ENCODE measurements around the gene GMCL2. TPM values are rescaled to one million over a fixed set of nuclear protein-coding genes. Genes with fewer than 3 reads are reported as not detected.

GMCL2 gene
- total and polyA plus RNA-seq, 7 donors = 0.01 TPM; not detected in 6

DNA sequence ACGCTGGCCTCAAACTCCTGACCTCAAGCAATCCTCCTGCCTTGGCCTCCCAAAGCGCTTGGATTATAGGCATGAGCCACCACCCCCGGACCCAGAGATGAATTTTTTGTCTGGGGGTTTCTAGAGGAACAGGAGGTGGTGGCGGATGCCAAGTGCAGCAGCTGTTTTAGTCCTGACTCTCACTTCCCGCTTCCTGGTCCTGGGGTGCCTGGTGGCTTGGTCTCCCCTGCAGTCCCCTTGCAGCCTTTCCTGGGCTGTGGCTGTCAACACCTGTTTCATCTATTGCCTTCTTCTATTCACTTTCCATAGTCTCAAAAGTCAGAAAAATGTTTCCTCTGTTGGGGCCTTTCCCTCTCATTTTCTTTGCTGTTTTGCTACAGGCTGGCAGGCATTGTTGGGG, 27.0 kb downstream of the GMCL2 start:
- H3K36me3 ChIP-seq = no peaks in the 10 kb centered on the region
- peaks cover 0 to 22% (median 8%) of the 10 kb centered on the region in 3 donors for H3K27me3 ChIP-seq
- TF ChIP-seq POLR2AphosphoS5 (IDR thresholded peaks at IDR 0.05) (no peak), EP300 (IDR thresholded peaks at IDR 0.05) (no peak), POLR2A (IDR thresholded peaks at IDR 0.05) (no peak)
- TF ChIP-seq, protein P1, sequence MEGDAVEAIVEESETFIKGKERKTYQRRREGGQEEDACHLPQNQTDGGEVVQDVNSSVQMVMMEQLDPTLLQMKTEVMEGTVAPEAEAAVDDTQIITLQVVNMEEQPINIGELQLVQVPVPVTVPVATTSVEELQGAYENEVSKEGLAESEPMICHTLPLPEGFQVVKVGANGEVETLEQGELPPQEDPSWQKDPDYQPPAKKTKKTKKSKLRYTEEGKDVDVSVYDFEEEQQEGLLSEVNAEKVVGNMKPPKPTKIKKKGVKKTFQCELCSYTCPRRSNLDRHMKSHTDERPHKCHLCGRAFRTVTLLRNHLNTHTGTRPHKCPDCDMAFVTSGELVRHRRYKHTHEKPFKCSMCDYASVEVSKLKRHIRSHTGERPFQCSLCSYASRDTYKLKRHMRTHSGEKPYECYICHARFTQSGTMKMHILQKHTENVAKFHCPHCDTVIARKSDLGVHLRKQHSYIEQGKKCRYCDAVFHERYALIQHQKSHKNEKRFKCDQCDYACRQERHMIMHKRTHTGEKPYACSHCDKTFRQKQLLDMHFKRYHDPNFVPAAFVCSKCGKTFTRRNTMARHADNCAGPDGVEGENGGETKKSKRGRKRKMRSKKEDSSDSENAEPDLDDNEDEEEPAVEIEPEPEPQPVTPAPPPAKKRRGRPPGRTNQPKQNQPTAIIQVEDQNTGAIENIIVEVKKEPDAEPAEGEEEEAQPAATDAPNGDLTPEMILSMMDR (IDR thresholded peaks at IDR 0.05) = no peak
- WGBS, 2 donors = 86 to 87% methylated on average over 5 of the region's 5 CpGs
- no peak overlapping the region for H3K27ac ChIP-seq
- peaks cover 0 to 9% (median 9%) of the 10 kb centered on the region in 4 donors for H3K4me1 ChIP-seq
- intact Hi-C loops (cut with DNase I) = loop anchor here (5.0 kb wide), 1 partner anchor 38 kb away; no protein-coding TSS in a partner anchor
- no peaks in the 10 kb centered on the region for H3K9me3 ChIP-seq
- DNase-seq = no peak
- no peak overlapping the region for H3K4me3 ChIP-seq

DNA sequence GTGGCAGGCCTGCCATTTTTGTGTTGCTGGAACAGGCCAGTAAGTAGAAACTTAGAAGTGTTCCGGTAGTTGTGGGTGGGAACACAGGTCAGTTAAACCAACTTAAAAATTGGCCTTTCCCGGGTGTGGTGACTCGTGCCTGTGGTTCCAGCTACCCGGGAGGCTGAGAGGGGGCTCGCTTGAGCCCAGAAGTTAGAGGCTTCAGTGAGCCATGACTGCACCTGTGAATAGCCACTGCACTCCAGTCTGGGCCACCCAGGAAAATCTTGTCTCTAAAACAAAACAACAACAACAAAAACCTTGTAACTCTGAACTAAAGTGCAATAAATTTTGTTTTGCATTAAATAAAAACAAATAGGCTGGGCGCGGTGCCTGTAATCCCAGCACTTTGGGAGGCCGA, 32.1 kb downstream of the GMCL2 start:
- intact Hi-C loops (cut with DNase I) = no loop called here
- H3K27me3 ChIP-seq = no peaks in the 10 kb centered on the region
- WGBS, 2 donors = 74 to 81% methylated on average over 8 of the region's 8 CpGs
- DNase-seq = no peak
- H3K27ac ChIP-seq = no peak overlapping the region
- no peak overlapping the region for H3K4me3 ChIP-seq
- TF ChIP-seq, protein P1 (IDR thresholded peaks at IDR 0.05) = no peak
- TF ChIP-seq EP300 (IDR thresholded peaks at IDR 0.05) = no peak
- TF ChIP-seq POLR2AphosphoS5 (IDR thresholded peaks at IDR 0.05) = no peak
- no peak for TF ChIP-seq POLR2A (IDR thresholded peaks at IDR 0.05)
- H3K4me1 ChIP-seq = peaks cover 0 to 28% (median 18%) of the 10 kb centered on the region in 4 donors
- H3K9me3 ChIP-seq = no peaks in the 10 kb centered on the region
- peaks cover 0 to 16% (median 4%) of the 10 kb centered on the region in 4 donors for H3K36me3 ChIP-seq

DNA sequence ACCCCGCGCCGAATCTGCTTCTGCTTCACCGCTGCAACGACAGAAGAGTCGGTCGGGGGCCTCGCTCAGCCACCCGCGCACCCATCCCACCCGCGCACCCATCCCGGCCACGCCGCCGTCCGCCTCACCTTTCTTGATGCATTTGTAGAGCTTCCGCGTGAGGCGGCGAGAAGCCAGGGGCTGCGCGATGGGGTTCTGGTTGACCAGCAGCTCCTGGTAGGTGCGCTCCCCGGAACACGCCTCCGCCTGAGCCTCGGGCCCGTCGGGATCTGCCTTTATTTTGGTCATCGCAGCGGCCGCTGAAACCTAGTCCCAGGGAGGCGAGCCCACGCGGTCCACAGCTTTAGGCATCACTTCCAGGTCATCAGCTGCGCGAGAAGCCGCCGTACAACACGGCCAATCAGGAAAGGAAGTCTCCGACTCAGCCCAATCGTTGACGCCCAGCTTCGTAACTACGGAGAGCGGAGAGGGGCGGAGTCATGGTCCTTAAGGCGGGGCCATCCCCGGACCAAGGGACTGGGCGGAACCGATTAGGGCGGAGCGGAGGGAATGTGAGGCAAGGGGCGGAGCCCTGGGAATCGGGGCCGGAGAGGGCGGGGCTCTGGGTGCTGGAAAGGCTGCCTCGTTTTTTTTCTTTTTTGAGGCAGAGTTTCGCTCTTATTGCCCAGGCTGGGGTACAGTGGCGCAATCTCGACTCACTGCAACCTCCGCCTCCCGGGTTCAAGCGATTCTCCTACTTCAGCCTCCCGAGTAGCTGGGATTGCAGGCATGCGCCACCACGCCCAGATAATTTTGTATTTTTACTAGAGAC, 33.4 kb downstream of the GMCL2 start, which contains the start of gene NHP2:
TSS of gene NHP2 (minus strand) at position 356 of the 811 bp plus-strand sequence. CDS start at position 288, 68 bp downstream.
- H3K27ac ChIP-seq = peak within 1 kb of the TSS; percentile 70 to 82 (median 80)
- H3K36me3 ChIP-seq = peaks cover 4 to 29% (median 12%) of the 10 kb centered on the region in 4 donors
- peak; percentile 99 for DNase-seq
- intact Hi-C loops (cut with DNase I) = loop anchor here (2.0 to 5.0 kb wide), 2 partner anchors 23 to 54 kb away; partner anchors contain the start of gene RMND5B
- H3K9me3 ChIP-seq = no peaks in the 10 kb centered on the region
- no peaks in the 10 kb centered on the region for H3K27me3 ChIP-seq
- peak; percentile 69 to 92 (median 82) for TF ChIP-seq POLR2AphosphoS5 (IDR thresholded peaks at IDR 0.05)
- TF ChIP-seq EP300 (IDR thresholded peaks at IDR 0.05) = peak in 1 of 4 donors; percentile 81
- TF ChIP-seq, protein P1 (IDR thresholded peaks at IDR 0.05) = no peak
- TF ChIP-seq POLR2A (IDR thresholded peaks at IDR 0.05) = peak in 1 of 2 donors; percentile 16
- WGBS, 2 donors = 1 to 3% methylated on average over 68 of the region's 68 CpGs
- peak within 1 kb of the TSS; percentile 56 to 88 (median 72) for H3K4me3 ChIP-seq
- peaks cover 0 to 28% (median 18%) of the 10 kb centered on the region in 4 donors for H3K4me1 ChIP-seq

DNA sequence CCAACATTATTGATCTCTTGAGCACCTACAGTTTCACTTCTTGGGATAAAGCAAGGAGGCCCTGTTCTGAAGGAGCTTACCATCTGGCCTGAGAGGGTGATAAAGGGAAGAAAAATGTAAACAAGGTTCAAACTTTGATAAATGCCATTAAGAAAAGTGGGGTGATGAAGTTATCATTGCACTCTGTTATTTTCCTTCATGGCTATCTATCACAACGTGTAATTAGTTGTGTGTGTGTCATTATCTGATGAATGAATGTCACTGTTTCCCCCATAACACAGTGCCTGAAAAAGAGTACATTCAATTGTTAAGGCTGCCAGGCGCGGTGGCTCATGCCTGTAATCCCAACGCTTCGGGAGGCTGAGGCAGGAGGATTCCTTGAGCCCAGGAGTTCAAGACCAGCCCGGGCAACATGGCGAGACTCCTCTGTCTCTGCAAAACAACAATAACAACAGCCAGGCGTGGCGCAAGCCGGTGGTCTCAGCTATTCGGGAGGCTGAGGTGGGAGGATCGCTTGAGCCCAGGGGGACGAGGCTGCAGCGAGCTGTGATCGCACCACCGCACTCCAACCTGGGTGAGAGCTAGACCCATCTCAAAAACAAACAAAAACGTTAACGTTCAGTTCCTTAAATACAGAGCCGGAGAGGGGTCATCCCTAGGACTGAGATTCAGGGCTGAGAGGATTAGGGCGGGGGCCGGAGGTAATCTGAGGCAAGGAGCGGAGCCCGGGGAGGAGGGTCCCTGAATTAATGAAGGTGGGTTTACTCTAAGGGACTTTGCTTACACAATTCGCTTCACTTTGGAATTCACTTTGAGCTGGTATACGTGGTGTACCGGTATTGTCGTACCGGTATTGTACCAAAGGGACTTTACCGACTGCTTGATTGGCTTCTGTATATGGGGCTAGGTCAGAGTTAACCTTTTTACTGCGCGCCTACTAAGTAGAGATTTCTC, 34.4 kb downstream of the GMCL2 start:
- H3K27ac ChIP-seq = peak overlapping the region; percentile 70 to 82 (median 80)
- DNase-seq = no peak

More for the DNA sequence above, 34.4 kb downstream of the GMCL2 start:
- intact Hi-C loops (cut with DNase I) = loop anchor here (2.0 to 5.0 kb wide), 2 partner anchors 22 to 55 kb away; partner anchors contain the start of gene RMND5B
- H3K9me3 ChIP-seq = no peaks in the 10 kb centered on the region
- no peaks in the 10 kb centered on the region for H3K27me3 ChIP-seq
- H3K4me1 ChIP-seq = peaks cover 0 to 28% (median 18%) of the 10 kb centered on the region in 4 donors
- whole genome bisulfite sequencing, 2 donors = 39 to 52% methylated on average over 31 of the region's 31 CpGs
- peak overlapping the region; percentile 56 to 88 (median 72) for H3K4me3 ChIP-seq
- TF ChIP-seq POLR2AphosphoS5 (IDR thresholded peaks at IDR 0.05) (no peak), EP300 (IDR thresholded peaks at IDR 0.05) (no peak), POLR2A (IDR thresholded peaks at IDR 0.05) (no peak)
- TF ChIP-seq, protein P1 (IDR thresholded peaks at IDR 0.05) = no peak
- peaks cover 14 to 39% (median 21%) of the 10 kb centered on the region in 4 donors for H3K36me3 ChIP-seq

All from sigmoid colon (tissue), 7 donors.